CD4-positive, CD25-positive, alpha-beta regulatory T cell (primary cell): ENCODE measurements around the gene NUDT3. TPM values are rescaled to one million over a fixed set of nuclear protein-coding genes. Genes with fewer than 3 reads are reported as not detected.
"Not testable (repeated sequence)": the region's sequence is repeated elsewhere in the genome, so short reads cannot be mapped to it uniquely, and the experiment has no call there.

ENCODE experiments used
- ATAC-seq, 2 donors: fragments of 150-1000 bp; cut with Tn5 transposase; one replicate each; pipeline ENCODE4 v1.10.0; 2021; ENCODE audit warnings: low read depth in 2 of 2, moderate number of reproducible peaks in 2 of 2, moderate library complexity in 1 of 2
- DNase-seq, 3 donors: peaks; one replicate each; pipeline versions ENCODE4 v3.0.0 to v3.0.0-alpha.2; 2012 to 2022; ENCODE audit warnings: mixed read lengths in 1 of 3
- H3K27ac ChIP-seq: one replicate; pipeline ENCODE4 v1.7.0; 2013; ENCODE audit warnings: mild to moderate bottlenecking, low read length; ENCODE audit not compliant: insufficient read depth, poor library complexity, severe bottlenecking
- H3K27me3 ChIP-seq: one replicate; pipeline ENCODE4 v1.7.0; 2013; ENCODE audit warnings: low read length; ENCODE audit not compliant: control insufficient read depth, insufficient read depth
- H3K36me3 ChIP-seq: one replicate; pipeline ENCODE4 v1.7.0; 2013; ENCODE audit warnings: mild to moderate bottlenecking, low read length, moderate library complexity; ENCODE audit not compliant: control insufficient read depth, insufficient read depth
- H3K4me1 ChIP-seq: 2 replicates; pipeline ENCODE4 v1.7.0; 2013; ENCODE audit warnings: mild to moderate bottlenecking, low read length; ENCODE audit not compliant: insufficient read depth, control insufficient read depth, poor library complexity, severe bottlenecking
- H3K4me3 ChIP-seq: one replicate; pipeline ENCODE4 v1.7.0; 2013; ENCODE audit warnings: low read depth, mild to moderate bottlenecking, low read length, moderate library complexity
- H3K9me3 ChIP-seq, 2 experiments: 1 replicate in 1 of 2; 2 replicates in 1 of 2; pipeline ENCODE4 v1.7.0; 2013; ENCODE audit warnings: low read length in 2 of 2, mild to moderate bottlenecking in 1 of 2, moderate library complexity in 1 of 2; ENCODE audit not compliant: control insufficient read depth in 2 of 2
- H3K27ac Mint-ChIP-seq, 3 donors: one replicate each; pipeline ENCODE4 v1.8.0; 2020 to 2022; ENCODE audit warnings: mild to moderate bottlenecking in 3 of 3, mixed read lengths in 3 of 3, moderate library complexity in 2 of 3
- H3K27me3 Mint-ChIP-seq: one replicate; pipeline ENCODE4 v1.8.0; 2022; ENCODE audit warnings: mild to moderate bottlenecking, mixed read lengths
- H3K36me3 Mint-ChIP-seq: one replicate; pipeline ENCODE4 v1.8.0; 2020; ENCODE audit warnings: mixed read lengths
- H3K4me1 Mint-ChIP-seq, 4 donors: one replicate each; pipeline ENCODE4 v1.8.0; 2020 to 2022; ENCODE audit warnings: mixed read lengths in 4 of 4, mild to moderate bottlenecking in 1 of 4
- H3K4me3 Mint-ChIP-seq, 4 donors: one replicate each; pipeline ENCODE4 v1.8.0; 2020 to 2022; ENCODE audit warnings: mild to moderate bottlenecking in 4 of 4, mixed read lengths in 4 of 4, moderate library complexity in 3 of 4
- H3K9me3 Mint-ChIP-seq, 7 donors: one replicate each; pipeline ENCODE4 v1.8.0; 2020 to 2022; ENCODE audit warnings: mixed read lengths in 7 of 7, mild to moderate bottlenecking in 3 of 7, moderate library complexity in 2 of 7
- polyA plus RNA-seq, 4 donors: library from polyadenylated mRNA; unstranded; fragments of 300-500 nt; fragmentation: Illumina TruSeq; gene quantifications; one replicate each; pipeline ENCODE4 v1.2.3, GENCODE V29; 2021
- total RNA-seq: library from RNA; stranded (reverse); gene quantifications from one replicate; pipeline ENCODE4 v1.2.3, GENCODE V29; 2022

NUDT3 gene
- total and polyA plus RNA-seq, 5 donors from 2014 or later: 8.5 to 22.4 (median 9.8) TPM

DNA sequence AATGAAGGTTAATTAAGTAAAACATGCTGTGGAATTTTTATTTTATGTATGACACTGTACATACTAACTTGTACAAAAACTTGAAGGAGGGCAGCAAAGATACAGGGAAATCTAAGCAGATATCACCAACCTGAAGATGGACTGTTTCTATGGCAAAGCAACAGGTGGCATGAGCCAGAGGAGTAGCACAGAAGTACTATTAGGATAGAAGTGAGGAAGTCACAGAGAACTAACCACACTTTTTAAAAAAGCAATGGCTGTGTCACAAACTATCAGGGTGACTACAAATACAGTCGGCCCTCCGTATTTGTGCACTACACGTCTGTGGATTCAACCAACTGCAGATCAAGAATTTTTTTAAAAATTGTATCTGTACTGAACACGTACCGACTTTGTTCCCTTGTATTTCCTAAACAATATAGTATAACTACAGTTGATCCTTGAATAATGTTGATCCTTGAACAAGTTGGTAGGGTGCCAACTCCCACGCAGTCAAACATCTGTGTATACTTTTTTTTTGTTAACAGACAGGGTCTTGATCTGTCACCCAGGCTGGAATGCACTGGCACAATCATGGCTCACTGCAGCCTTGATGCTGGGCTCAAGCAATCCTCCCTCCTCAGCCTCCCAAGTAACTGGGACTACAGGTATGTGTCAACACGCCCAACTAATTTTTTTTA, 61.0 kb downstream of the NUDT3 start:
- no peak overlapping the region for H3K27ac ChIP-seq
- peaks cover 15% of the 10 kb centered on the region for H3K36me3 ChIP-seq
- no peaks in the 10 kb centered on the region for H3K27me3 Mint-ChIP-seq
- no peak for ATAC-seq
- peaks cover 35% of the 10 kb centered on the region for H3K36me3 Mint-ChIP-seq
- H3K9me3 Mint-ChIP-seq: peaks cover 0 to 1% (median 0%) of the 10 kb centered on the region in 7 donors
- H3K4me3 ChIP-seq: no peak overlapping the region
- no peaks in the 10 kb centered on the region for H3K4me1 ChIP-seq
- H3K27me3 ChIP-seq: no peaks in the 10 kb centered on the region
- H3K27ac Mint-ChIP-seq: peak overlapping the region in 1 of 3 donors; percentile 60
- H3K4me3 Mint-ChIP-seq: no peak overlapping the region
- H3K9me3 ChIP-seq: no peaks in the 10 kb centered on the region
- DNase-seq: no peak
- peaks cover 9 to 24% (median 16%) of the 10 kb centered on the region in 4 donors for H3K4me1 Mint-ChIP-seq

DNA sequence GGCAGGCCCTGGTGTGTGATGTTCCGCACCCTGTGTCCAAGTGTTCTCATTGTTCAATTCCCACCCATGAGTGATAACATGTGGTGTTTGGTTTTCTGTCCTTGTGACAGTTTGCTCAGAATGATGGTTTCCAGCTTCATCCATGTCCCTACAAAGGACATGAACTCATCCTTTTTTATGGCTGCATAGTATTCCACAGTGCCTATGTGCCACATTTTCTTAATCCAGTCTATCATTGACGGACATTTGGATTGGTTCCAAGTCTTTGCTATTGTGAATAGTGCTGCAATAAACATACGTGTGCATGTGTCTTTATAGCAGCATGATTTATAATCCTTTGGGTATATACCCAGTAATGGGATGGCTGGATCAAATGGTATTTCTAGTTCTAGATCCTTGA, 62.7 kb downstream of the NUDT3 start:
- not testable (repeated sequence) for H3K27me3 Mint-ChIP-seq, H3K27ac Mint-ChIP-seq, ATAC-seq, H3K4me3 Mint-ChIP-seq, H3K27ac ChIP-seq, H3K9me3 Mint-ChIP-seq, DNase-seq, H3K27me3 ChIP-seq, H3K4me1 ChIP-seq, H3K4me3 ChIP-seq, H3K9me3 ChIP-seq
- Mint-ChIP-seq H3K4me1 (peaks cover 9 to 21% (median 17%) of the 10 kb centered on the region in 4 donors), H3K36me3 (peaks cover 30% of the 10 kb centered on the region)
- H3K36me3 ChIP-seq: peaks cover 12% of the 10 kb centered on the region

DNA sequence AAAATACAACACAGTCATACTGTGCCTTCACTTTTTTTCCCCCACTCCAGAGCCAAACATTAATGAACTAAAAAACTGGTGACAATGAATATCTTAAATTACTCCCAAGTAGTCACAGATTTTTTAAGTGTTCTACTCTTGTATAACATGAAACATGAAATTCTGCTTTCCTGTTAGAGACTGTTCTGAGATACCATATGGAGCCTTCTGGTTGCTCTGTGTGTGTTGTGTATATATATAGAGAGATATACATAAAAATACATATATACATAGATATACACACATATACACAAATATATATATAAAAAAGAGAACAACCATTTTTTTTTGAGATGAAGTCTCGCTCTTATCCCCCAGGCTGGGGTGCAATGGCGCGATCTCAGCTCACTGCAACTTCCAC, 63.5 kb downstream of the NUDT3 start:
- Histone ChIP-seq H3K27me3 (no peaks in the 10 kb centered on the region), H3K9me3 (no peaks in the 10 kb centered on the region), H3K27ac (no peak overlapping the region), H3K4me3 (no peak overlapping the region), H3K4me1 (no peaks in the 10 kb centered on the region), H3K36me3 (peaks cover 12% of the 10 kb centered on the region)
- no peak for DNase-seq
- peaks cover 9 to 21% (median 18%) of the 10 kb centered on the region in 4 donors for H3K4me1 Mint-ChIP-seq
- peaks cover 0 to 1% (median 0%) of the 10 kb centered on the region in 7 donors for H3K9me3 Mint-ChIP-seq
- H3K4me3 Mint-ChIP-seq: no peak overlapping the region
- peaks cover 27% of the 10 kb centered on the region for H3K36me3 Mint-ChIP-seq
- no peak for ATAC-seq
- no peaks in the 10 kb centered on the region for H3K27me3 Mint-ChIP-seq
- H3K27ac Mint-ChIP-seq: no peak overlapping the region

DNA sequence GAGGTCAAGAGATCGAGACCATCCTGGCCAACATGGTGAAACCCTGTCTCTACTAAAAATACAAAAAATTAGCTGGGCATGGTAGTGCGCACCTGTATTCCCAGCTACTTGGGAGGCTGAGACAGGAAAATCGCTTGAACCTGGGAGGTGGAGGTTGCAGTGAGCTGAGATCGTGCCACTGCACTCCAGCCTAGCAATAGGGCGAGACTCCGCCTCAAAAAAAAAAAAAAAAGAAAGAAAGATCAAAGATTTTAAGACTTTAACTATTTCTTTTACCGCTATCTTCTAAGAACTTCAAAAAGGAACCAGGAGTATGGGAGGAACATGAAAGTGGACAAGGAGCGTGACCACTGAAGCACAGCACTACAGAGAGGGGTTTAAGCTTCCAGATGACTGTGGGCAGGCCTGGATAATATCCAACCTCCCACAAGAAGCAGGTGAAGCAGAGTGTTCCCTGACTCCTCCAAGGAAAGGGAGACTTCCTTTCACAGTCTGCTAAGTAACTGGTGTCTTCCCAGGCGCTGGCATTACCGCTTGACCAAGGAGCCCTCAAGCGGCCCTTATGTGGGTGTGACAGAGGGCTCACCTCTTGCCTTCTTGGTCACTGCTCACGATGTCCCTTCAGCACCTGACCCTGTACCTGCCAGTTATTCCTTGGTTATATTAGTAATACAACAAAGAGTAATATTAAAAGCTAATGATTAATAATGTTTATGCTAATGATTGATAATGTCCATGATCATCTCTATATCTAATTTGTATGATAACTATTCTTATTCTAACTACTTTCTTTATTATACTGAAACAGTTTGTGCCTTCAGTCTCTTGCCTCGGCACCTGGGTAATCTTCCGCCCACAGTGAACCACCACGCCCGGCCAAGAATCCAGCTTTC, 64.9 kb downstream of the NUDT3 start:
- not testable (repeated sequence) for H3K4me3 ChIP-seq, ATAC-seq, H3K27ac ChIP-seq, H3K4me1 ChIP-seq, DNase-seq, H3K27me3 ChIP-seq, H3K27me3 Mint-ChIP-seq, H3K4me3 Mint-ChIP-seq, H3K9me3 Mint-ChIP-seq, H3K9me3 ChIP-seq
- Mint-ChIP-seq H3K36me3 (peaks cover 27% of the 10 kb centered on the region), H3K4me1 (peaks cover 4 to 18% (median 17%) of the 10 kb centered on the region in 4 donors), H3K27ac (peak overlapping the region in 2 of 3 donors; percentile 39 to 82)
- H3K36me3 ChIP-seq: peaks cover 10% of the 10 kb centered on the region

DNA sequence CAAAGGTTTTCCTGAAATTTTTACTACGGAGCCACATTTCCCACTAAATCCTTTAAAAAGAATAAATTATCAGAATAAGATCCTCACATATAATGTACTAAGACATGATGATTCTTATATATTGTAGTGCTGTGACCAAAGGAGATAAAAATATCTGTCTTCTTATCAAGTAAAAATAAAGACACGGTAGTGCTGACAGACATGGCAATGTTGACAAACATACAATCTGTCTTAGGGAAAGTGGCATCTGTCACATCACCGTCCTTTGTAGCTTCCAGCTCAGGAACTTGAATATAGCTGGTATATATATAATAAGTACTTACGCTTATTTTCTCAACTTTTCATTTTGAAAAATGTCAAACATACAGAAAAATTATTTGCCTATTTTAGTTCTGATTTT, 66.8 kb downstream of the NUDT3 start:
- H3K9me3 ChIP-seq: no peaks in the 10 kb centered on the region
- Mint-ChIP-seq H3K4me3 (no peak overlapping the region), H3K36me3 (peaks cover 14% of the 10 kb centered on the region), H3K27me3 (no peaks in the 10 kb centered on the region), H3K4me1 (peaks cover 0 to 20% (median 15%) of the 10 kb centered on the region in 4 donors), H3K9me3 (peaks cover 0 to 1% (median 0%) of the 10 kb centered on the region in 7 donors), H3K27ac (no peak overlapping the region)
- no peak for ATAC-seq
- H3K27ac ChIP-seq: no peak overlapping the region
- H3K4me1 ChIP-seq: no peaks in the 10 kb centered on the region
- no peak for DNase-seq
- peaks cover 4% of the 10 kb centered on the region for H3K36me3 ChIP-seq
- H3K4me3 ChIP-seq: no peak overlapping the region
- H3K27me3 ChIP-seq: no peaks in the 10 kb centered on the region

DNA sequence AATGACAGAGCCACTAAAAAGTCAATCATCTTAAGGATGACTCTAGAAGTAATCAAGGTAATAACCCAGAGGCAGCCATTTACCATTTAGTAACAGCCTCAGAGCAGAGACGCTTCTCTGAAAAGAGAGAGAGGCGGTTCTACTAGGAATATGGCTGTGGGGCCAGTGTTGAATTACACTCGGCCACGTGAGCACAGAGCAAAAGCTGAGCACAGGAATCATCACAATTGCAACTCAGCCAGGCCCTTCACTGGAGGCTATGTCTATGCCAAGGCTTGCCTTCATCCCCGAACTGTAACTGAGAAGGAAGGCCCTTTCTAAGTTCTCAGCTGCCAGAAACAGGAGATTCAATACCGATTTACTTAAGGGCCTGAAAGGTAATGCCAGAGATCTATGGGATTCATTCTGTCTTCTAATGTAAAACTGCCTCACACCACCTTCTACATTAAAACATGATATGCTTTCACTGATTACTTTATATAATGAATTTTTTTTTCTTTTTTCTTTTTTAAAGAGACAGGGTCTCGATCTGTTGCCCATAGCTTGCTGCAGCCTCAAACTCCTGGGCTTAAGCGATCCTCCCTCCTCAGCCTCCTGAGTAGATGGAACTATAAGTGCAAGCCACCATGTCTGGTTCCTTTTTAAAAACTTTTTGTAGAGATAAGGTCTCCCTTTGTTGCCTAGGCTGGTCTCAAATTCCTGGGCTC, 67.6 kb downstream of the NUDT3 start:
- Histone ChIP-seq H3K27ac (no peak overlapping the region), H3K4me3 (no peak overlapping the region), H3K27me3 (no peaks in the 10 kb centered on the region), H3K4me1 (no peaks in the 10 kb centered on the region), H3K36me3 (no peaks in the 10 kb centered on the region), H3K9me3 (no peaks in the 10 kb centered on the region)
- peak overlapping the region in 1 of 3 donors; percentile 51 for H3K27ac Mint-ChIP-seq
- H3K9me3 Mint-ChIP-seq: no peaks in the 10 kb centered on the region
- H3K27me3 Mint-ChIP-seq: no peaks in the 10 kb centered on the region
- DNase-seq (no peak), ATAC-seq (no peak)
- no peak overlapping the region for H3K4me3 Mint-ChIP-seq
- peaks cover 11% of the 10 kb centered on the region for H3K36me3 Mint-ChIP-seq
- peaks cover 0 to 20% (median 16%) of the 10 kb centered on the region in 4 donors for H3K4me1 Mint-ChIP-seq

DNA sequence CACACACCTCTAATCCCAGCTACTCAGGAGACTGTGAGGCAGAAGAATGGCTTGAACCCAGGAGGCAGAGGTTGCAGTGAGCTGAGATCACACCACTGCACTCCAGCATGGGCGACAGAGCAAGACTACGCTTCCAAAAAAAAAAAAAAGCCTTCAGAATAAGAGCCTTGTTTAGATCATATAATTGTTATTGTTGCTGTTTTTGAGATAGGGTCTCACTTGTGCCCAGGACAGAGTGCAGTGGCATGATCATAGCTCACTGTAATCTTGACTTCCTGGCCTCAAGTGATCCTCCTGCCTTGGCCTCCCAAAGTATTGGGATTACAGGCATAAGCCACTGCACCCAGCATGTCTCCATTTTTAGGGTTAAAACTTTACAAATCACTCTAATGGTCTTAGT, 68.2 kb downstream of the NUDT3 start:
- not testable (repeated sequence) for H3K4me3 Mint-ChIP-seq, H3K9me3 ChIP-seq, H3K4me3 ChIP-seq, H3K27me3 ChIP-seq, H3K27me3 Mint-ChIP-seq, DNase-seq, H3K9me3 Mint-ChIP-seq, H3K36me3 Mint-ChIP-seq, H3K27ac Mint-ChIP-seq, H3K4me1 ChIP-seq, ATAC-seq, H3K27ac ChIP-seq, H3K36me3 ChIP-seq
- peaks cover 5 to 25% (median 20%) of the 10 kb centered on the region in 4 donors for H3K4me1 Mint-ChIP-seq
